Activated CD4-positive, alpha-beta memory T cell treated with anti-CD3 and anti-CD28 coated beads, Interleukin-2, amount 10 ng/mL, durations not matched to agents 7 days and 5 days (primary cell): ENCODE measurements around the gene ANP32D. TPM values are rescaled to one million over a fixed set of nuclear protein-coding genes. Genes with fewer than 3 reads are reported as not detected.
"Not testable (repeated sequence)": the region's sequence is repeated elsewhere in the genome, so short reads cannot be mapped to it uniquely, and the experiment has no call there.

Experiments
- CTCF ChIA-PET: fragments of 350-600 bp; sonication (Branson Sonifier 250); formaldehyde crosslinking; loops from one replicate; lab custom pipeline; 2021; ENCODE audit warnings: antibody characterized with exemption, inconsistent platforms; lab: Charles Lee
- POLR2A ChIA-PET: fragments of 350-600 bp; sonication (Branson Sonifier 250); formaldehyde crosslinking; loops from one replicate; lab custom pipeline; 2021; ENCODE audit warnings: antibody characterized with exemption; lab: Charles Lee
- DNase-seq: peaks from one replicate; pipeline ENCODE4 v3.0.0-alpha.2; 2020
- H3K27ac Mint-ChIP-seq: one replicate; pipeline ENCODE4 v1.8.0; 2021; ENCODE audit warnings: mild to moderate bottlenecking, mixed read lengths
- H3K27me3 Mint-ChIP-seq: one replicate; pipeline ENCODE4 v1.8.0; 2021; ENCODE audit warnings: mixed read lengths
- H3K36me3 Mint-ChIP-seq: one replicate; pipeline ENCODE4 v1.8.0; 2021; ENCODE audit warnings: low read depth, mixed read lengths
- H3K4me1 Mint-ChIP-seq: one replicate; pipeline ENCODE4 v1.8.0; 2021; ENCODE audit warnings: mixed read lengths
- H3K4me3 Mint-ChIP-seq: one replicate; pipeline ENCODE4 v1.8.0; 2021; ENCODE audit warnings: mild to moderate bottlenecking, mixed read lengths
- H3K9me3 Mint-ChIP-seq: one replicate; pipeline ENCODE4 v1.8.0; 2021; ENCODE audit warnings: mixed read lengths
- total RNA-seq, 2 experiments: library from RNA; stranded (reverse); gene quantifications; one replicate each; pipeline ENCODE4 v1.2.3, GENCODE V29; 2021

Gene ANP32D
- total RNA-seq, 2 experiments from 2014 or later: not detected

DNA sequence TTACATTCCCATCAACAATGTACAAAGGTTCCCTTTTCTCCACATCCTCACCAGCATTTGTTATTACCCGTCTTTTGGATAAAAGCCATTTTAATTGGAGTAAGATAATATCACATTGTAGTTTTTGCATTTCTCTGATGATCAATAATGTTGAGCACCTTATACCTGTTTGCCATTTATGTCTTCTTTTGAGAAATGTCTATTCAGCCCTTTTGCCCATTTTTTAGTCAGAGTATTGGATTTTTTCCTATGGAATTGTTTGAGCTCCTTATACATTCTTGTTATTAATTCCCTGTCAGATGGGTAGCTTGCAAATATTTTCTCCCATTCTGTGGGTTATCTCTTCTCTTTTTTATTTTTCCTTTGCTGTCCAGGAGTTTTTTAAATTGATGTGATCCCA, 42.4 kb downstream of the ANP32D start:
- ChIA-PET POLR2A (no interaction called here), CTCF (no interaction called here)
- DNase-seq: no peak
- Mint-ChIP-seq H3K27ac (no peak overlapping the region), H3K36me3 (no peaks in the 10 kb centered on the region), H3K4me3 (no peak overlapping the region), H3K9me3 (no peaks in the 10 kb centered on the region), H3K27me3 (peaks cover 6% of the 10 kb centered on the region), H3K4me1 (no peaks in the 10 kb centered on the region)

DNA sequence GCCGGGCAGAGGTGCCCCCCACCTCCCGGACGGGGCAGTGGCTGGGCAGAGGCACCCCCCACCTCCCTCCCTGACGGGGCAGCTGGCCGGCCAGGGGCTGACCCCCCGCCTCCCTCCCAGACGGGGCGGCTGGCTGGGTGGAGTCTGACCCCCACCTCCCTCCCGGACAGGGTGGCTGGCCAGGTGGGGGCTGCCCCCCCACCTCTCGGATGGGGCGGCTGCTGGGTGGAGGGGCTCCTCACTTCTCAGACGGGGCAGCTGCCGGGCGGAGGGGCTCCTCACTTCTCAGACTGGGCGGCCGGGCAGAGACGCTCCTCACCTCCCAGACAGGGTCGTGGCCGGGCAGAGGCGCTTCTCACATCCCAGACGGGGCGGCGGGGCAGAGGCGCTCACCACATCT, 48.0 kb downstream of the ANP32D start:
- POLR2A ChIA-PET, H3K9me3 Mint-ChIP-seq, H3K36me3 Mint-ChIP-seq, H3K4me1 Mint-ChIP-seq, H3K27ac Mint-ChIP-seq, H3K27me3 Mint-ChIP-seq, H3K4me3 Mint-ChIP-seq, DNase-seq, CTCF ChIA-PET: not testable (repeated sequence)

Other genes with a start within 250 kb of the ANP32D start
- 10 to 100 TPM; 16.4 to 16.9 TPM for gene ZNF641, start 121.6 kb upstream of the ANP32D start, total RNA-seq
- gene C12orf54, start 9.9 kb downstream of the ANP32D start, total RNA-seq: not detected
- gene OR8S1, start 53.1 kb downstream of the ANP32D start, total RNA-seq: not detected
- gene LALBA, start 97.5 kb downstream of the ANP32D start, total RNA-seq: not detected
- 10 to 100 TPM; 40.3 to 42.2 TPM for gene KANSL2, start 209.7 kb downstream of the ANP32D start, total RNA-seq
- gene CCNT1, start 244.1 kb downstream of the ANP32D start, total RNA-seq: 10 to 100 TPM; 56.9 to 57.4 TPM